ENCODE results near the gene SNED1. TPM values are rescaled to one million over a fixed set of nuclear protein-coding genes. Genes with fewer than 3 reads are reported as not detected.
"Not testable (repeated sequence)": the region's sequence is repeated elsewhere in the genome, so short reads cannot be mapped to it uniquely, and the experiment has no call there.

The SNED1 gene
- polyA plus RNA-seq, 4 donors, result 0.45 to 6.0 (median 3.4) TPM

GRCh38 chr2:240968731-240969624 is 29.4 kb upstream of the SNED1 start:
- peaks cover 0 to 4% of the 10 kb centered on the region in 2 donors for H3K9me3 ChIP-seq (ENCODE audit: control insufficient read depth in 2 of 2, insufficient read depth in 1 of 2, low read depth in 1 of 2, low read length in 1 of 2)
- H3K4me1 ChIP-seq (ENCODE audit: control insufficient read depth in 3 of 3, insufficient read depth in 2 of 3, low read depth in 1 of 3, low read length in 2 of 3), result peaks cover 0 to 12% (median 2%) of the 10 kb centered on the region in 3 donors
- no peaks in the 10 kb centered on the region for H3K36me3 ChIP-seq (ENCODE audit: control insufficient read depth in 3 of 3, insufficient read depth in 2 of 3, low read depth in 1 of 3, low read length in 3 of 3)
- FAIRE-seq, result no peak
- no peak overlapping the region for H3K27ac ChIP-seq (ENCODE audit: low read depth in 1 of 3, low read length in 2 of 3)
- no peaks in the 10 kb centered on the region for H3K27me3 ChIP-seq (ENCODE audit: control insufficient read depth in 3 of 3, insufficient read depth in 3 of 3, low read length in 3 of 3)
- H3K4me3 ChIP-seq (ENCODE audit: low read depth in 1 of 3, low read length in 3 of 3), result no peak overlapping the region
- 78 to 83% (median 78%) methylated on average over 15 of the region's 15 CpGs for WGBS, 3 donors
- no peak for DNase-seq

DNA sequence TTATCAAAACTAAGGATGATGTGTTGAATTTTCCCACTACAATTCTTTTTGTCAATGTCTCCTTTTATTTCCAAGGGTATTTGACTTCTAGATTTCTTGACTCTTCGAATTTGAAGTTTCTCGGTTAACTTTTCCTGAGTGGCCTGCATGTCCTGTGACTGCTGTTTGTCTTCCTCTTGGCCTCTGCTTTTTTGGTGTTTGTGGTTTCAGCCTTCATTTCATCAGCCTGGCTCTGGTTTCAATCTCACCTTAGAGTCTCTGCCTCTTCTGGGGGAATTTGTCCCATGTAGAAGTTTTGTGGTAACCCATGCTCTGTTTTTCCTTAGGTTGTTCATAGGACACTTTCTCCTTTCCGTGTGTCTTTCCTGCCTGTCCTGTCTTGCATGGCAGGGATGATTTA is 28.3 kb upstream of the SNED1 start:
- 85 to 93% (median 92%) methylated on average over 3 of the region's 3 CpGs for whole genome bisulfite sequencing, 3 donors
- Histone ChIP-seq H3K4me1 (ENCODE audit: control insufficient read depth in 3 of 3, insufficient read depth in 2 of 3, low read depth in 1 of 3, low read length in 2 of 3) (peaks cover 0 to 8% (median 2%) of the 10 kb centered on the region in 3 donors), H3K36me3 (ENCODE audit: control insufficient read depth in 3 of 3, insufficient read depth in 2 of 3, low read depth in 1 of 3, low read length in 3 of 3) (no peaks in the 10 kb centered on the region), H3K4me3 (ENCODE audit: low read depth in 1 of 3, low read length in 3 of 3) (no peak overlapping the region), H3K27me3 (ENCODE audit: control insufficient read depth in 3 of 3, insufficient read depth in 3 of 3, low read length in 3 of 3) (peaks cover 0 to under 1% (median 0%) of the 10 kb centered on the region in 3 donors), H3K9me3 (ENCODE audit: control insufficient read depth in 2 of 2, insufficient read depth in 1 of 2, low read depth in 1 of 2, low read length in 1 of 2) (peaks cover 0 to 4% of the 10 kb centered on the region in 2 donors), H3K27ac (ENCODE audit: low read depth in 1 of 3, low read length in 2 of 3) (no peak overlapping the region)
- FAIRE-seq (no peak), DNase-seq (no peak)

GRCh38 chr2:240970816-240971215 is 27.6 kb upstream of the SNED1 start:
- Histone ChIP-seq H3K27ac (ENCODE audit: low read depth in 1 of 3, low read length in 2 of 3) (no peak overlapping the region), H3K4me1 (ENCODE audit: control insufficient read depth in 3 of 3, insufficient read depth in 2 of 3, low read depth in 1 of 3, low read length in 2 of 3) (peaks cover 0 to 2% (median under 1%) of the 10 kb centered on the region in 3 donors), H3K36me3 (ENCODE audit: control insufficient read depth in 3 of 3, insufficient read depth in 2 of 3, low read depth in 1 of 3, low read length in 3 of 3) (no peaks in the 10 kb centered on the region), H3K4me3 (ENCODE audit: low read depth in 1 of 3, low read length in 3 of 3) (no peak overlapping the region), H3K9me3 (ENCODE audit: control insufficient read depth in 2 of 2, insufficient read depth in 1 of 2, low read depth in 1 of 2, low read length in 1 of 2) (peaks cover 0 to 4% of the 10 kb centered on the region in 2 donors), H3K27me3 (ENCODE audit: control insufficient read depth in 3 of 3, insufficient read depth in 3 of 3, low read length in 3 of 3) (peaks cover 0 to 5% (median 2%) of the 10 kb centered on the region in 3 donors)
- no peak for DNase-seq
- WGBS, 3 donors, result 81 to 89% (median 82%) methylated on average over 13 to 15 of the region's 15 CpGs
- FAIRE-seq, result no peak

GRCh38 chr2:240972201-240972600 is 26.2 kb upstream of the SNED1 start:
- peaks cover 0 to 5% (median 2%) of the 10 kb centered on the region in 3 donors for H3K27me3 ChIP-seq (ENCODE audit: control insufficient read depth in 3 of 3, insufficient read depth in 3 of 3, low read length in 3 of 3)
- peaks cover 0 to 4% of the 10 kb centered on the region in 2 donors for H3K9me3 ChIP-seq (ENCODE audit: control insufficient read depth in 2 of 2, insufficient read depth in 1 of 2, low read depth in 1 of 2, low read length in 1 of 2)
- FAIRE-seq (no peak), DNase-seq (no peak)
- no peak overlapping the region for H3K27ac ChIP-seq (ENCODE audit: low read depth in 1 of 3, low read length in 2 of 3)
- peaks cover 0 to 2% (median 0%) of the 10 kb centered on the region in 3 donors for H3K4me1 ChIP-seq (ENCODE audit: control insufficient read depth in 3 of 3, insufficient read depth in 2 of 3, low read depth in 1 of 3, low read length in 2 of 3)
- no peaks in the 10 kb centered on the region for H3K36me3 ChIP-seq (ENCODE audit: control insufficient read depth in 3 of 3, insufficient read depth in 2 of 3, low read depth in 1 of 3, low read length in 3 of 3)
- no peak overlapping the region for H3K4me3 ChIP-seq (ENCODE audit: low read depth in 1 of 3, low read length in 3 of 3)
- 68 to 78% (median 77%) methylated on average over 11 of the region's 11 CpGs for whole genome bisulfite sequencing, 3 donors

DNA sequence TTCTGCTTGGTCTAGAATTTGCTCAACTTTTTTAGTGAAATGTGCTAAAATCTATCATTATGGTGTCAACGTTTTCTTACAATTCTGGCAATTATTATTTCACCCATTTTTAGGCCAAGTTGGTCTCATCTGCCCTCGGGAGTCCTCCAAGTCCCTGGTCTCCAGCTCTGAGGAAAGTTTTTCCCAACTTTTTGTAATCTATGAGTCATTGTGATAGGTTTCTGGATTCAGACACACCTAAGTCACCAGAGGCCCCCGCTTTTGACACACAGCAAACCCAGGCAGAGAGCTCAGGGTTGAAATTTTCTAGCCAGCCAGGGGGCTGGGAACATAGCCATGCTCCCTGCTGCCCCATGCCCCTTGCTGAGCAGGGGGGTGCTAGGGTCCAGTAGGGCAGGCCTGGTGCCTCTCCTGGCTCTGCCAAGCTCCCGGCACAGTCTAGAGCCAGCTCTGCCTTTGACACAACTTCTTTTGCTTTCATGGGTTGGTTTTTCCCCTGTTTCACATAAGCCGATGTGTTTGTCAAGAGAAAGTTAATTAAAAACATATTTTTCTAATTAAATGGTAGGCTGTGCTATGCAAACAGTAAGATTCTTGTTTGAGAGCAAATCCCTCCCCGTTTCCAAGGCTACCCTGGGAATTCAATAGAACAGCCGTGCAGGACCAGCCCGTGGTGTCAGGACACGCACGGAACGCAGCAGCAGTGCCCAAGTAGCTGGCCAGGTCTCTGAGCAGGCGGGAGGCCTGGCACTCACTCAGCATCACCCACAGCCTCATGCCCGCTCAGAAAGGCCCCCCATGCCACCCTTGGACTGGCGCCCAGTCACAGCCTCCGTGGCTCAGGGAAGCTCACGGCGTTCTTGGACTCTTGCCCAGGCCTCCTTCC is 25.5 kb upstream of the SNED1 start:
- Histone ChIP-seq H3K9me3 (ENCODE audit: control insufficient read depth in 2 of 2, insufficient read depth in 1 of 2, low read depth in 1 of 2, low read length in 1 of 2) (peaks cover 0 to 4% of the 10 kb centered on the region in 2 donors), H3K27me3 (ENCODE audit: control insufficient read depth in 3 of 3, insufficient read depth in 3 of 3, low read length in 3 of 3) (peaks cover 0 to 5% (median 2%) of the 10 kb centered on the region in 3 donors), H3K4me3 (ENCODE audit: low read depth in 1 of 3, low read length in 3 of 3) (no peak overlapping the region), H3K27ac (ENCODE audit: low read depth in 1 of 3, low read length in 2 of 3) (no peak overlapping the region), H3K4me1 (ENCODE audit: control insufficient read depth in 3 of 3, insufficient read depth in 2 of 3, low read depth in 1 of 3, low read length in 2 of 3) (peaks cover 0 to 2% (median 0%) of the 10 kb centered on the region in 3 donors), H3K36me3 (ENCODE audit: control insufficient read depth in 3 of 3, insufficient read depth in 2 of 3, low read depth in 1 of 3, low read length in 3 of 3) (no peaks in the 10 kb centered on the region)
- DNase-seq, result no peak
- 58 to 71% (median 61%) methylated on average over 15 to 17 of the region's 17 CpGs for WGBS, 3 donors
- FAIRE-seq, result no peak

DNA sequence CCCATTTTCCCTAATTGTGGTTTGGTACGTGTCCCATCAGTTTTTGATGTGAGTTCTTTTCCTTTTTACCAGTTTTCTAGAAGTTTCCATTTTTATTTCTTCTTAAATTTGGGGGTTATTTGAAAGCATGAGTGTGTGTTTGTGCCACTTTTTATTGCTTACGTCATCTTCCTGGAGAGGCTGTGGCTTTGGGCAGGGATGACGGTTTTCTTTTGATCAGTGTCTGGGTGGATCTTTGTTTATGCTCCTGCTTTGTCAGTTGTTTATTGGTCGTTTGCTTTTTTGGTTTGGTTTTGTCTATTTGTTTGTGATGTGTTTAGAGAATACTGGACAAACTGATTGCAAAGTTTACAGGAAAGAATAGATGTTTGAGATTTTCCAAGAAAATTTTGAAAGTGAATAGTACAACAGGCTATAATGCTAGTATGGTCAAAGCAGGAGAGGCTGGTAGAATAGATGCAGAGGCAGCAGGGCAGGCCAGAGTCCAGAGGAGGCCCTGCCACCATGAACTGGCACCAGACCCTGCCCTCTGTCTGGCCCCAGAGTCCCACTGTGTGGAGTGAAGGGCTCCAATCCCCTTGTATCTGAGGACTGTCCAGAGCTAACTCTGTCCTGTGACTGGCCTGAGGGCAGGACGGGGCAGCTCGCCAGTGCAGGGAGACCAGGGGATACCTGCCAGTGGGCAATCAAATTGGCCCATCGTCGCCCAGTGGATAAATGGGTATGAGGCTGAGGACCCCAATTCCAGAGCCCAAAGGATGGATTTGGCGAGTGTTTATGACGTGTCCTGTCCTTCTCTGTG is 23.4 kb upstream of the SNED1 start:
- Histone ChIP-seq H3K9me3 (ENCODE audit: control insufficient read depth in 2 of 2, insufficient read depth in 1 of 2, low read depth in 1 of 2, low read length in 1 of 2) (peaks cover 0 to 4% of the 10 kb centered on the region in 2 donors), H3K27me3 (ENCODE audit: control insufficient read depth in 3 of 3, insufficient read depth in 3 of 3, low read length in 3 of 3) (peaks cover 0 to 5% (median 2%) of the 10 kb centered on the region in 3 donors), H3K4me1 (ENCODE audit: control insufficient read depth in 3 of 3, insufficient read depth in 2 of 3, low read depth in 1 of 3, low read length in 2 of 3) (peaks cover 0 to 2% (median 0%) of the 10 kb centered on the region in 3 donors), H3K27ac (ENCODE audit: low read depth in 1 of 3, low read length in 2 of 3) (no peak overlapping the region), H3K36me3 (ENCODE audit: control insufficient read depth in 3 of 3, insufficient read depth in 2 of 3, low read depth in 1 of 3, low read length in 3 of 3) (no peaks in the 10 kb centered on the region), H3K4me3 (ENCODE audit: low read depth in 1 of 3, low read length in 3 of 3) (no peak overlapping the region)
- FAIRE-seq (no peak), DNase-seq (no peak)
- WGBS, 3 donors, result 65 to 72% (median 71%) methylated on average over 10 of the region's 10 CpGs

- WGBS, 3 donors, result 65 to 79% (median 70%) methylated on average over 4 of the region's 4 CpGs
- not testable (repeated sequence) for H3K9me3 ChIP-seq (ENCODE audit: control insufficient read depth in 2 of 2, insufficient read depth in 1 of 2, low read depth in 1 of 2, low read length in 1 of 2); H3K4me3 ChIP-seq (ENCODE audit: low read depth in 1 of 3, low read length in 3 of 3); H3K27me3 ChIP-seq (ENCODE audit: control insufficient read depth in 3 of 3, insufficient read depth in 3 of 3, low read length in 3 of 3); DNase-seq; H3K4me1 ChIP-seq (ENCODE audit: control insufficient read depth in 3 of 3, insufficient read depth in 2 of 3, low read depth in 1 of 3, low read length in 2 of 3); H3K36me3 ChIP-seq (ENCODE audit: control insufficient read depth in 3 of 3, insufficient read depth in 2 of 3, low read depth in 1 of 3, low read length in 3 of 3); H3K27ac ChIP-seq (ENCODE audit: low read depth in 1 of 3, low read length in 2 of 3); FAIRE-seq
Measured at GRCh38 chr2:240975903-240976302, 22.5 kb upstream of the SNED1 start.
